LNCaP clone FGC (cell line): ENCODE data around the gene POLR2L.

ENCODE experiments used
- DNase-seq: peaks from one replicate; pipeline ENCODE4 v3.0.0-alpha.2; 2011; ENCODE audit warnings: low read depth
- H3K4me3 ChIP-seq: 2 replicates; pipeline ENCODE4 v1.5.1; 2011; ENCODE audit warnings: mild to moderate bottlenecking, low read depth, low read length, control low read depth
- TF ChIP-seq, protein P1 (sequence below): IDR thresholded peaks from 2 replicates; pipeline ENCODE4 v1.5.1; 2012; ENCODE audit warnings: mild to moderate bottlenecking; ENCODE audit not compliant: control insufficient read depth, insufficient read depth; ENCODE audit errors: extremely low read depth

Gene POLR2L

DNA sequence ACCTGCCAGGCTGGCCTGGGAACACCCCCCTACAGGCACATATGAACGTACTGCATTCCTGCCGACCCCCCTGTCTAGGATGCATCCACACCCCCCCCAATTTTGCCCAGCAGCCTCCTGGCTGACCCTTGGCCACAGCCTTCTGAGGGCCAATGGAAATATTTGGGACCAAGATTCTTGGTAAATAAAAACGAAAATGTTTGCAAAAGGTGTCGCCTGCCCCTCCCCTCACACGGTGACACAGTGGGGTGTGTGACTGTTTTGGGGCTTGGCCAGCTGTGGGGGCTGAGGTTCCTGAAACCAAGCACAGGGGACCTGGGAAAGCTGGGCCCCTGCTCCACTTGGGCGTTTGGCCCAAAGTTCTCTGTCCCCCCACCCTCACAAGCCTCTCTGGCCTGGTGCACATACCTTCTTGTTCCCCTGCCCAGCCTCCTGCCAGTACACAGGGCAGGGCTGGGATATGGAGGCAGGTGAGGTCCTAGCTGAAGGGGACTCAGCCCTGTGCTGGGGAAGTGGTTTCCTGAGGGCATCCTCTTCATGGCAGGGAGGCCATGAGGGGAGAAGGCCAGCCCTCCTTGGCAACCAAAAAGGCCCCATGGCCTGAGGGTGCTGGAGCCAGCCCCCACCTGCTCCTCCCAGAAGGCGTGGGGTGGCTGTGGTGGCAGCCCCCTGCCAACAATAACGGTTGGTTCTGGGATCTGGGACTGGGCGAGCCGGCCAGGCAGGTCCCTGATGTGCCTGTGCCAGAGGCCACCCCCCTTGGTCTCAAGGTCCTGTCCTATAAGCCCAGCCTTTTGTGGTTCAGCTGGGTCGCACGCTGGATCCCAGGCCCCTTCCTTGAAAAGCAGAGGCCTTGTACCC lies 16.7 kb downstream of the POLR2L start:
- H3K4me3 ChIP-seq = peak overlapping the region; percentile 61
- TF ChIP-seq, protein P1, sequence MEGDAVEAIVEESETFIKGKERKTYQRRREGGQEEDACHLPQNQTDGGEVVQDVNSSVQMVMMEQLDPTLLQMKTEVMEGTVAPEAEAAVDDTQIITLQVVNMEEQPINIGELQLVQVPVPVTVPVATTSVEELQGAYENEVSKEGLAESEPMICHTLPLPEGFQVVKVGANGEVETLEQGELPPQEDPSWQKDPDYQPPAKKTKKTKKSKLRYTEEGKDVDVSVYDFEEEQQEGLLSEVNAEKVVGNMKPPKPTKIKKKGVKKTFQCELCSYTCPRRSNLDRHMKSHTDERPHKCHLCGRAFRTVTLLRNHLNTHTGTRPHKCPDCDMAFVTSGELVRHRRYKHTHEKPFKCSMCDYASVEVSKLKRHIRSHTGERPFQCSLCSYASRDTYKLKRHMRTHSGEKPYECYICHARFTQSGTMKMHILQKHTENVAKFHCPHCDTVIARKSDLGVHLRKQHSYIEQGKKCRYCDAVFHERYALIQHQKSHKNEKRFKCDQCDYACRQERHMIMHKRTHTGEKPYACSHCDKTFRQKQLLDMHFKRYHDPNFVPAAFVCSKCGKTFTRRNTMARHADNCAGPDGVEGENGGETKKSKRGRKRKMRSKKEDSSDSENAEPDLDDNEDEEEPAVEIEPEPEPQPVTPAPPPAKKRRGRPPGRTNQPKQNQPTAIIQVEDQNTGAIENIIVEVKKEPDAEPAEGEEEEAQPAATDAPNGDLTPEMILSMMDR = no peak
- DNase-seq = no peak

DNA sequence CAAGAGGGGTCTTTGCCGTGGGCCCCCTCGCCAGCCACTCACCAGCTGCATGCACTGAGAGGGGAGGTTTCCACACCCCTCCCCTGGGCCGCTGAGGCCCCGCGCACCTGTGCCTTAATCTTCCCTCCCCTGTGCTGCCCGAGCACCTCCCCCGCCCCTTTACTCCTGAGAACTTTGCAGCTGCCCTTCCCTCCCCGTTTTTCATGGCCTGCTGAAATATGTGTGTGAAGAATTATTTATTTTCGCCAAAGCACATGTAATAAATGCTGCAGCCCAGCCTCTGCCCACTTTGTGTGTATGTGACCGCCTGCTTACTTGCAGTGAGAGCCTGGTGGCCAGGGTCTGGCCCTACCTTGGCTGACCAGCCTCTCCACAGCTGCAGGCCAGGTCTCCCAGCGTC lies 17.4 kb downstream of the POLR2L start:
- peak overlapping the region; percentile 37 for H3K4me3 ChIP-seq
- no peak for DNase-seq
- TF ChIP-seq, protein P1 = no peak

DNA sequence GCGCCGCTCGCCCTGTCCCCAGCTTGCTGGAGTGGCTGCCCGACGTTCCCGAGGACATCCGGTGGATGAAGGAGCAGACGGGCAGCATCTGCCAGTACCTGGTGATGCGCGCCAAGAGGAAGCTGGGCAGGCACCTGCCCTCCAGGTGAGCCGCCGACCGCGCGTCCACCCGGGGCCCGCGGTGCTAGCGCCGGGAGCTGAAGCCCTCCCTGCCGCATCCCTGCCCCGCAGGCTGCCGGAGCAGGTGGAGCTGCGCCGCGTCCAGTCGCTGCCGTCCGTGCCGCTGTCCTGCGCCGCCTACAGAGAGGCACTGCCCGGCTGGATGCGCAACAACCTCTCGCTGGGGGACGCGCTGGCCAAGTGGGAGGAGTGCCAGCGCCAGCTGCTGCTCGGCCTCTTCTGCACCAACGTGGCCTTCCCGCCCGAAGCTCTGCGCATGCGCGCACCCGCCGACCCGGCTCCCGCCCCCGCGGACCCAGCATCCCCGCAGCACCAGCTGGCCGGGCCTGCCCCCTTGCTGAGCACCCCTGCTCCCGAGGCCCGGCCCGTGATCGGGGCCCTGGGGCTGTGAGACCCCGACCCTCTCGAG lies 17.9 kb downstream of the POLR2L start:
- no peak for DNase-seq
- TF ChIP-seq, protein P1 = peak; percentile 49
- peak overlapping the region; percentile 37 for H3K4me3 ChIP-seq

DNA sequence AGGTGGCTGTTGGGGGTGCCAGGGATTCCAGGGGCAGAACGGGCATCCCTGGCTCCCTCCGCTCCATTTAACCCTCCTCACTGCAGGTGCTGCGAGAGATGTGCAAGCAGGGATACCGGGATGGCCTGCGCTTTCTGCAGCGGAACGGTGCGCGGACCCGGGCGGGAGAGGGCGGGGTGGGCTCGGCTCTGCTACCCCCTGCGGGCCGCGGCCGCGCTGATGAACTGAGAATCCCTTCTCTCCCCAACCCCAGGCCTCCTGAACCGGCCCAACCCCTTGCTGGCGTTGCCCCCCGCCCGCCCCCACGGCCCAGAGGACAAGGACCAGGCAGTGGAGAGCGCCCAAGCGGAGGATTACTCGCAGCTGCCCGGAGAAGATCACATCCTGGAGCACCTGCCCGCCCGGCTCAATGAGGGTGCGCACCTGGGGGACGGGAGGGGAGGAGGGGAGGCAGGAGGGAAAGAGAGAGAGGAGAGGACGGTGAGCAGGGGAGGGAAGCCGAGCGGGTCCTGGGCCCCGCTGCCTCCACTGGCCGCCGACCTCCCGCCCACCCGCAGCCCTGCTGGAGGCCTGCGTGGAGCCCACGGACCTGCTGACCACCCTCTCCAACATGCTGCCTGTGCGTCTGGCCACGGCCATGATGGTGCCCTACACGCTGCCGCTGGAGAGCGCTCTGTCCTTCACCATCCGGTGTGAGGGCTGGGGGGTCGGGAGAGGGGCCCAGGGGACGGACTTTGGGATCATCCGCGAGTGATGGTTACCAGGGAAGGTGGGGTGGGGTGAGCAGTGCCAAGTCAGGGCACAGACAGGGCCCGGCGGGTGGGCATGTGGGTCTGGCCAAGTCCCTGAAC lies 18.7 kb downstream of the POLR2L start:
- TF ChIP-seq, protein P1 = no peak
- peak overlapping the region; percentile 37 for H3K4me3 ChIP-seq
- DNase-seq = no peak

DNA sequence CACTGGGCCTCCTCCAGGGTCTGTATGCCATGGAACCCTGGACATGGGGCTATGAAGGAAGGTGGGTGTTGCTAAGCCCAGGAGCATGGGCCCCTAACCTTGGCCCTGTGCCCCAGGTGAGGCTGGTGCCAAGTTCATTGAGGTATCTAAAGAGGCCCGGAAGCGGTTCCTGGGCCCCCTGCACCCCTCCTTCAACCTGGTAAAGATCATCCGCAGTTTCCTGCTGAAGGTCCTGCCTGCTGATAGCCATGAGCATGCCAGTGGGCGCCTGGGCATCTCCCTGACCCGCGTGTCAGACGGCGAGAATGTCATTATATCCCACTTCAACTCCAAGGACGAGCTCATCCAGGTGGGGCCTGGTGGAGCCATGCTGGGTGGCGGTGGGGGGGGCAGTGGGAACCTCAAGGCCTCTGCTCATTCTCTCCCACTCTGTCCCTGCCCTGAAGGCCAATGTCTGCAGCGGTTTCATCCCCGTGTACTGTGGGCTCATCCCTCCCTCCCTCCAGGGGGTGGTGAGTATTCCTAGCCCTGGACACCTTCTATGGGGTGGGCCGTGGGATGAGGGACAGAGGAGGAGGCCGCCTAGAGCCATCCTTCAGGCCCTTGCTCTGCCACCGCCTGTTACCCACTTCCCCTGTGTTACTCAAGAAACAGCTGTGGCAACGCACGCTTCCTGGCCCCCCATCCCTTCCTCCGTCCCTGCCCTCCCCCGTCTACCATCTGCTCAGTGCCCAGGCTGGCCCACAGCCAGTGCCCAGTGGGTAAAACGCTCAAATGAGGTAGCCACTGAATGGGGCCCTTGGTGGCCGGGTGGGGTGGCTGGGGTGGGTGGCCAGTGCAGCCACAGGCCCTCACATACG lies 20.6 kb downstream of the POLR2L start:
- H3K4me3 ChIP-seq = no peak overlapping the region
- no peak for DNase-seq
- TF ChIP-seq, protein P1 = no peak

DNA sequence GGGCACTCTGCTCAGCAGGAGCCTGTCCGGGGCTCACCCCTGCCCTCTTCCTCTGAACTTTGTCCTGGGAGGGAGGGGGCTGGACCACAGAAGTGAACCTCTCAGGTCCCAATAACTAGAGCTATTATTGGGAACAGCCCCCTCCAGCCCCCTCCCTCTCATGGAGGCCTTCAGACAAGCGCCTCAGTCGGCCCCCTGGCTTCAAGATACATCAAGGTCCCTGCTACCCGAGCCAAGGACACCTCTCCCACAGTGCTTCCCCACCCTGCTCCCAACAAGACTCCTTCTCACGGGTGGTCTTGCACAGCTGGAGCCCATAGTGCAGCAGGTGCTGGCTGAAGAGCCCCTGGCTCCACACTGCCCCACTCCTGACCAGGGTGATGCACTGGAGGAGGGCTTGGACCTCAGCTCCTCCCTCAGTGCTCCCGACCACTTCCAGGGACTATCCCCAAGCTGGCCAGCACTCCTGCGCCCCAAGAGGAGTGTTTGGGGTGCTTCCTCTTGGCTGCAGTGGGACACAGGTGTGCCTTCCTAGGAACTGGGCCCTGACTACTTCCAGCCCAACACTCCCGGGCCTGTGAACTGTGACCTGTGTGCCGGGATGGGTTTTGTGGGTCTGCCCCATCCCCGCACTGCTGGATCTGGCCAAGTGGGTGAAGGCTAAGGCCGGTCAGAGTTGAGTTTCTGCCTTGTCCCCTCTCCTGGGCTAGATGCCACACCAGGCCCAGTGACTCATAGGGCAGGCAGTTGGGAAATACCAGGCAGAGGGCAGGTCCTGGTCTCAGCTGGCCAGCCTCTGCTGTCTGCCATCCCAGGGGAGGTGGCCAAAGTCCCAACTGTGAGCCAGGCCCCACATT lies 21.4 kb downstream of the POLR2L start:
- TF ChIP-seq, protein P1 = no peak
- peak overlapping the region; percentile 80 for H3K4me3 ChIP-seq
- DNase-seq = no peak
